ENCODE measurements around the gene CARHSP1. TPM values are rescaled to one million over a fixed set of nuclear protein-coding genes. Genes with fewer than 3 reads are reported as not detected.

The CARHSP1 gene
- total and polyA plus RNA-seq, 12 donors: 87.6 to 314 (median 194) TPM

- H3K36me3 ChIP-seq (replicated peaks in 1 of 2): peaks cover 0 to 64% of the 10 kb centered on the region in 2 donors
- no peaks in the 10 kb centered on the region for H3K27me3 ChIP-seq
- H3K9me3 ChIP-seq (replicated peaks in 1 of 3): no peaks in the 10 kb centered on the region
- 50 to 76% (median 60%) methylated on average over 3 to 5 of the region's 5 CpGs for WGBS, 4 donors
- intact Hi-C loops (cut with DNase I): no loop called here
- no peak for TF ChIP-seq POLR2A (IDR thresholded peaks at IDR 0.05)
- TF ChIP-seq, protein P1, sequence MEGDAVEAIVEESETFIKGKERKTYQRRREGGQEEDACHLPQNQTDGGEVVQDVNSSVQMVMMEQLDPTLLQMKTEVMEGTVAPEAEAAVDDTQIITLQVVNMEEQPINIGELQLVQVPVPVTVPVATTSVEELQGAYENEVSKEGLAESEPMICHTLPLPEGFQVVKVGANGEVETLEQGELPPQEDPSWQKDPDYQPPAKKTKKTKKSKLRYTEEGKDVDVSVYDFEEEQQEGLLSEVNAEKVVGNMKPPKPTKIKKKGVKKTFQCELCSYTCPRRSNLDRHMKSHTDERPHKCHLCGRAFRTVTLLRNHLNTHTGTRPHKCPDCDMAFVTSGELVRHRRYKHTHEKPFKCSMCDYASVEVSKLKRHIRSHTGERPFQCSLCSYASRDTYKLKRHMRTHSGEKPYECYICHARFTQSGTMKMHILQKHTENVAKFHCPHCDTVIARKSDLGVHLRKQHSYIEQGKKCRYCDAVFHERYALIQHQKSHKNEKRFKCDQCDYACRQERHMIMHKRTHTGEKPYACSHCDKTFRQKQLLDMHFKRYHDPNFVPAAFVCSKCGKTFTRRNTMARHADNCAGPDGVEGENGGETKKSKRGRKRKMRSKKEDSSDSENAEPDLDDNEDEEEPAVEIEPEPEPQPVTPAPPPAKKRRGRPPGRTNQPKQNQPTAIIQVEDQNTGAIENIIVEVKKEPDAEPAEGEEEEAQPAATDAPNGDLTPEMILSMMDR (IDR thresholded peaks at IDR 0.05): no peak
- DNase-seq: peak in 1 of 7 donors; percentile 4
- H3K4me1 ChIP-seq (replicated peaks in 1 of 2): peaks cover 19 to 28% of the 10 kb centered on the region in 2 donors
- no peak overlapping the region for H3K4me3 ChIP-seq
- H3K27ac ChIP-seq: peak overlapping the region in 1 of 5 donors; percentile 63
These were observed 12.8 kb downstream of the CARHSP1 start for GRCh38 chr16:8855972-8856371.

DNA sequence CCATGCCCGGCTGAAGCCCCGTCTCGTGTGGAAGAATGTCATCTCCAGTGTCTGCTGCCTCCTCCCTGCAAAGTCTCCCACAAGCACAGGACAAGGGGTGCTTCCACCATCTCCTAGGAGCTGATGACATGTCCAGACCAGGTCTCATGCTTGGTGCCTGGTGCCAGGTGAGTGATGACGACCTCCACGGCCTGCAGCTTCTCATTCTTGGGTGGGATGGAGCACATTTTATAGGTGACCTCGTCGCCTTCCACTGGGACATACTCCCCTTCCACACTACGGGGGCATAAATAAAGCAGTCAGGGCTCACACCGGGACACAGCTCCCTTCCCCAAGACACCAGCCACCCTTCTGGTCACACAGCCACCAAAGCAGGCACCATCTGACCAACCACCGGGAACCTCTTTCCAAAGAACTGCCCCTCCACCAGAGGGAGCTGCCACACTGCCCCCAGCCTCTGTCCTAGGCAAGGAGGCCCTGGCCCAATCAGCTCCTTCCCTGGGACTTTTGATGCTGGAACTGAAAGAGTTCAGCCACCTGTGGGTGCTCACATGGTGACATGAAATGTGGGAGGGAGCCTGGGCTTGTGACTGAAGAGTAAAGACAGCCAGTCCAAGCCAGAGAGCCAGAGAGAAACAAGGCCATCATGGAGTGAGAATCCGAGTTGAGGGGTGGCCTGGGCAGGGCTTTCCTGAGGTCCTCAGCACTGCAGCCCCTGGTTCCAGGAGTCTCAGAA lies 13.6 kb downstream of the CARHSP1 start:
- Histone ChIP-seq H3K4me3 (no peak overlapping the region), H3K4me1 (replicated peaks in 1 of 2) (peaks cover 18 to 28% of the 10 kb centered on the region in 2 donors), H3K27me3 (no peaks in the 10 kb centered on the region), H3K9me3 (replicated peaks in 1 of 3) (no peaks in the 10 kb centered on the region), H3K36me3 (replicated peaks in 1 of 2) (peaks cover 0 to 64% of the 10 kb centered on the region in 2 donors), H3K27ac (peak overlapping the region in 1 of 5 donors; percentile 46)
- no peak for DNase-seq
- TF ChIP-seq, protein P1 (IDR thresholded peaks at IDR 0.05): peak in 1 of 6 experiments; percentile 13
- TF ChIP-seq POLR2A (IDR thresholded peaks at IDR 0.05): no peak
- 91 to 95% (median 92%) methylated on average over 6 to 11 of the region's 11 CpGs for WGBS, 4 donors
- intact Hi-C loops (cut with DNase I): no loop called here

- Histone ChIP-seq H3K27ac (peak overlapping the region in 2 of 5 donors; percentile 26 to 46), H3K27me3 (no peaks in the 10 kb centered on the region), H3K4me1 (replicated peaks in 1 of 2) (peaks cover 18 to 28% of the 10 kb centered on the region in 2 donors), H3K9me3 (replicated peaks in 1 of 3) (no peaks in the 10 kb centered on the region), H3K36me3 (replicated peaks in 1 of 2) (peaks cover 0 to 66% of the 10 kb centered on the region in 2 donors), H3K4me3 (no peak overlapping the region)
- TF ChIP-seq POLR2A (IDR thresholded peaks at IDR 0.05): no peak
- intact Hi-C loops (cut with DNase I): no loop called here
- DNase-seq: peak in 1 of 7 donors; percentile 11
- 87 to 96% (median 89%) methylated on average over 7 to 9 of the region's 9 CpGs for WGBS, 4 donors
These were observed 14.4 kb downstream of the CARHSP1 start for GRCh38 chr16:8854298-8854948.

- Histone ChIP-seq H3K27ac (peak overlapping the region in 2 of 5 donors; percentile 23 to 87), H3K27me3 (no peaks in the 10 kb centered on the region), H3K9me3 (replicated peaks in 1 of 3) (no peaks in the 10 kb centered on the region), H3K36me3 (replicated peaks in 1 of 2) (peaks cover 0 to 66% of the 10 kb centered on the region in 2 donors), H3K4me3 (no peak overlapping the region), H3K4me1 (replicated peaks in 1 of 2) (peaks cover 18 to 27% of the 10 kb centered on the region in 2 donors)
- TF ChIP-seq, protein P1 (IDR thresholded peaks at IDR 0.05): no peak
- no peak for TF ChIP-seq POLR2A (IDR thresholded peaks at IDR 0.05)
- 90 to 94% (median 92%) methylated on average over 7 of the region's 7 CpGs for WGBS, 4 donors
- DNase-seq: peak in 1 of 7 donors; percentile 15
- intact Hi-C loops (cut with DNase I): no loop called here
These were observed 15.2 kb downstream of the CARHSP1 start for GRCh38 chr16:8853611-8854010.
